Measurements from ENCODE around the gene INPP4B.
A peak's percentile ranks its signal among the peaks of the same experiment; 100 is the strongest.

The INPP4B gene

DNA sequence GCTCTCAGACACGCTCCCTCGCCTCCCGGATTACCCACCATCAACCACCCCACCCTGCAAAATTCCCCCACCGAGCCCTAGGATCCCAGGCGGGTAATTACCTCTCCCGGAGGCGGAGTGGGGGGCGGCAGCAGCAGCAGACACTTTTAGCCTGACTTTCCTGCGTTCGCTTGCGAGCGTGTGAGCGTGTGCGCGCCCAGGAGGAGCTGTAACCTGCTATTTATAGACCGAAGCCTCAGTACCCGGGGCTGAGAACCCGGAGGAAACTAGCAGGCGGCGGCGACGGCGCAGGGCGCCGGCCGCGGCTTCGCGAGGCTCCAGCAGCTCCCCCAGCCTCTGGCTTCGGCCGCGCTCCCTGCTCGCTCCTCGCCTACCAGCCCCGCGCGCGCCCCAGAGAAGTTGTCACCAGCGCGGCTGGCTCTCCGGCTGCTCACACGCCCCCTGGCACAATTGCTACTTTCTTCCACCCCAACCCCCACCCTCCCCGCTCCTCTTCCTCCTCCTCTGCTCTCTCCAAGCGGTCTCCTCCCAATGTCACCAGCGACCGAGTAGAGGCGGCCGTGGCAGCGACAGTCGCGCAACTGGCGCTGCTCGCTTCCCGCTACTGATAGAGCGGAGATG, at the start of gene INPP4B:
Gene INPP4B (minus strand): TSS at position 194 of the 621 bp plus-strand sequence.
- DNase-seq (ENCODE audit: low read depth, low spot score) = peak; percentile 4
- POLR2A ChIA-PET = no interaction called here
- CTCF ChIA-PET = interaction anchor here (1.0 kb wide), 1 partner anchor 718 kb away, joined by 3 read pairs; no protein-coding TSS in a partner anchor
- peak within 1 kb of the TSS; percentile 68 for H3K4me3 ChIP-seq (ENCODE audit: low read depth, low read length)
- TF ChIP-seq, protein P1, sequence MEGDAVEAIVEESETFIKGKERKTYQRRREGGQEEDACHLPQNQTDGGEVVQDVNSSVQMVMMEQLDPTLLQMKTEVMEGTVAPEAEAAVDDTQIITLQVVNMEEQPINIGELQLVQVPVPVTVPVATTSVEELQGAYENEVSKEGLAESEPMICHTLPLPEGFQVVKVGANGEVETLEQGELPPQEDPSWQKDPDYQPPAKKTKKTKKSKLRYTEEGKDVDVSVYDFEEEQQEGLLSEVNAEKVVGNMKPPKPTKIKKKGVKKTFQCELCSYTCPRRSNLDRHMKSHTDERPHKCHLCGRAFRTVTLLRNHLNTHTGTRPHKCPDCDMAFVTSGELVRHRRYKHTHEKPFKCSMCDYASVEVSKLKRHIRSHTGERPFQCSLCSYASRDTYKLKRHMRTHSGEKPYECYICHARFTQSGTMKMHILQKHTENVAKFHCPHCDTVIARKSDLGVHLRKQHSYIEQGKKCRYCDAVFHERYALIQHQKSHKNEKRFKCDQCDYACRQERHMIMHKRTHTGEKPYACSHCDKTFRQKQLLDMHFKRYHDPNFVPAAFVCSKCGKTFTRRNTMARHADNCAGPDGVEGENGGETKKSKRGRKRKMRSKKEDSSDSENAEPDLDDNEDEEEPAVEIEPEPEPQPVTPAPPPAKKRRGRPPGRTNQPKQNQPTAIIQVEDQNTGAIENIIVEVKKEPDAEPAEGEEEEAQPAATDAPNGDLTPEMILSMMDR (IDR thresholded peaks at IDR 0.05; ENCODE audit: insufficient read depth, low read length, missing control alignments) = no peak

DNA sequence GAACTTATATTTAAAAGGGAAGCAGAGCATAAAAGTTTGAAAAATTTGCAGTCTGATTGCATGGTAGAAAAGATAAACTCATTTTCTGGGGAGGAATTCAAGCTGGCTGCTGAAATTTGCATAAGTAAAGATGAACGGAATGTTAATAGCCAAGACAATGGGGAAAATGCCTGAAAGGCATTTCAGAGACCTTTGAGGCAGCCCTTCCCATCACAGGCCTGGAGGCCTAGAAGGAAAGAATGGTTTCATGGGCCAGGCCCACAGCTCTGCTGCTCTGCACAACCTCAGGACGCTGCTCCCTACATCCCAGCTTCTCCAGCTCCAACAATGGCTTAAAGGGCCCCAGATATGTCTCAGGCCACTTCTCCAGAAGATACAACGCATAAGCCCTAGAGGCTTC, 46.9 kb upstream of the INPP4B start:
- TF ChIP-seq, protein P1 (IDR thresholded peaks at IDR 0.05; ENCODE audit: insufficient read depth, low read length, missing control alignments) = no peak
- CTCF ChIA-PET = no interaction called here
- DNase-seq (ENCODE audit: low read depth, low spot score) = no peak
- H3K4me3 ChIP-seq (ENCODE audit: low read depth, low read length) = no peak overlapping the region
- POLR2A ChIA-PET = no interaction called here

DNA sequence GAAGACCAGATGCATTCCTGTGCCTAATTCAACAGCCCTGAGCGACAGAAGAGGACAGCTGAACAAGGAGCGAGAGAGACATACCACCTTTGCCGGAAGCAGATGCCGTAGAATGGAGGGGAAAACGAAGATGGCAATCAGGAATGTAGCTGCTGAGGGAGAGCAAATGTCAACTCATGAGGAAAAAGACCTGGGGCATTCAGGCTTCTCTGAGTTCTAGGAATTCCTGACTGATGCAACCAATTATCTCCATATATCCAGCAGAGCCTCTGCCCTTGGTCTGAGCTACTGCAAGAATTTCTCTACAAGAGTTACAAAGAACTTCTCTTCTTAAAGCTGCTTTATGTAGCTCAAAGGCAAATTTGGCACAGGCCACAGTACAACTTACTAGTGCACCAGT, 40.5 kb upstream of the INPP4B start:
- TF ChIP-seq, protein P1 (IDR thresholded peaks at IDR 0.05; ENCODE audit: insufficient read depth, low read length, missing control alignments) = no peak
- no peak for DNase-seq (ENCODE audit: low read depth, low spot score)
- ChIA-PET POLR2A (no interaction called here), CTCF (no interaction called here)
- H3K4me3 ChIP-seq (ENCODE audit: low read depth, low read length) = no peak overlapping the region

DNA sequence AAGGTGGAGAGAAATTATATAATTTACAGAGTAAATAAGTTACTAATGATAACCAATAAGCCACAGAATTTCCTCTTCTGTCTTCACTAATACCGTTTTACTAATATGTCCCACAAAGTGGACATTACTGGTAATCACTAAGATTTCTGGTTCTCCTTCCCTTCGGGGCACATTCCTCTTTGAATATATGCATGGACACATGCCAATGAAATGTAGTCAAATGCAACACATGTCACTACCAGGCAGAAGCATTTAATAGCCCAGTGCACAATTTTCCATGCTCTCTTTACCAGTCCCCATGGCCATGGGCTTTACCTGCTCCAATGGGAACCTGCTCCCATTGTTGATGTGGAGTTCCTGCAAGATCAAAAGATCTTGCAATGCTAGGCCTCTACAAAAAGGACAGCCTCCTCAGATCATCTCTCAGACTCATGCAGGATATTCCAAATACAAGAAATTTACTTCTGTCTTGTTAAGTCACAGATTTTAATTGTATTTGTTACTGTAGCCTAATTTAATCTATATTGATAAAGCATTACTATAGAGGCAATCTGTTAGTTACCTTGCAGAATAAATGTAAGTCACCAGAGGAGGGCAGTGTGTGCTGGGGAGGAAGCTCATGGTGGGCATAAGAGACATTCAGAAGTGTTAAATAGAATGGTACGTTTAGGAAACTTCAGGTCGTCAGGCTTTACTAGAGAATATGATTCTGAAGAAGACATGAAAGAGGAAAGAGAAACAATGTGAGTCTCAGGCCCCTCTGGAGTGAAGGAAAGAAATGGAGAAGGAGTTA, 37.1 kb upstream of the INPP4B start:
- no peak overlapping the region for H3K4me3 ChIP-seq (ENCODE audit: low read depth, low read length)
- TF ChIP-seq, protein P1 (IDR thresholded peaks at IDR 0.05; ENCODE audit: insufficient read depth, low read length, missing control alignments) = no peak
- ChIA-PET POLR2A (no interaction called here), CTCF (no interaction called here)
- no peak for DNase-seq (ENCODE audit: low read depth, low spot score)

DNA sequence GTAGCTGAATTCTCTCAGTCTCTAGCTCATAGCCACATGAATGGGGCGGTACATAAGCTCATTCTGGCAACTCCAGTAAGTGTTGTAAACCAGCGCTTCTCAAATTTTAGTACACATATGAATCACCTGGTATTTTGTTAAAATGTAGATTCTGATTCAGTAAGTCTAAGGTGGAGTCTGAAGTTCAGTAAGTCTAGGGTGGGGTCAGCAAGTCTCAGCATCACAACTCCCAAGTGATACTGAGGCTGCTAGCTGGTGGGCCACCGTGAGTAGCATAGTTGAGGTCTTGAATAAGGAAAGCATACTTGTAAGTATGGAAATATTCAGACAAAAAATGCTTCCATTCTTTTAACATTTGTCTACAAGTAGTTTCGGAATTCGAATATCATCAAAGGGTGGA, 36.1 kb upstream of the INPP4B start:
- CTCF ChIA-PET = no interaction called here
- H3K4me3 ChIP-seq (ENCODE audit: low read depth, low read length) = no peak overlapping the region
- POLR2A ChIA-PET = no interaction called here
- TF ChIP-seq, protein P1 (IDR thresholded peaks at IDR 0.05; ENCODE audit: insufficient read depth, low read length, missing control alignments) = no peak
- no peak for DNase-seq (ENCODE audit: low read depth, low spot score)

DNA sequence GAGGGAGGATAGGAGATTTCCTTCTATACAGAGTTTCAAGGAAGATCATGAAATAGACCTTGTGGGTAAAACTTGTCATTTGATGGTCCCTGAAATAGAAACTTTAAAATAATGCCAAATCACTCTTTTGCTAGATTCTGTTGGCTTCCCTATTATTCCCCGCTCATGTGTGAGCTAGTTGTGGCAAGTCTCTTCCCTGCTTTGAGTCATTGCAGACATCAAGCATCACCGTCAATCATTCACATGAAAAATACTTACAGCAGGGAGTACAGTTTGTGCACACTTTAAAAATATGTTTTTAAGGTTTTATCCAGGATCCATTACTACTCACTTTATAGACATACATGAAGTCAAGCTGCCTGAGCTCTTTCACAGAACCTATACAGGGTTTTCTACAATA, 35.2 kb upstream of the INPP4B start:
- no peak for DNase-seq (ENCODE audit: low read depth, low spot score)
- TF ChIP-seq, protein P1 (IDR thresholded peaks at IDR 0.05; ENCODE audit: insufficient read depth, low read length, missing control alignments) = no peak
- POLR2A ChIA-PET = no interaction called here
- CTCF ChIA-PET = interaction anchor here (0.6 to 0.7 kb wide), 2 partner anchors 15 to 761 kb away, joined by 3 read pairs; no protein-coding TSS in a partner anchor
- no peak overlapping the region for H3K4me3 ChIP-seq (ENCODE audit: low read depth, low read length)

Measured in AG04449 (cell line).